ENCODE data around the gene ZBTB46.

Gene ZBTB46

DNA sequence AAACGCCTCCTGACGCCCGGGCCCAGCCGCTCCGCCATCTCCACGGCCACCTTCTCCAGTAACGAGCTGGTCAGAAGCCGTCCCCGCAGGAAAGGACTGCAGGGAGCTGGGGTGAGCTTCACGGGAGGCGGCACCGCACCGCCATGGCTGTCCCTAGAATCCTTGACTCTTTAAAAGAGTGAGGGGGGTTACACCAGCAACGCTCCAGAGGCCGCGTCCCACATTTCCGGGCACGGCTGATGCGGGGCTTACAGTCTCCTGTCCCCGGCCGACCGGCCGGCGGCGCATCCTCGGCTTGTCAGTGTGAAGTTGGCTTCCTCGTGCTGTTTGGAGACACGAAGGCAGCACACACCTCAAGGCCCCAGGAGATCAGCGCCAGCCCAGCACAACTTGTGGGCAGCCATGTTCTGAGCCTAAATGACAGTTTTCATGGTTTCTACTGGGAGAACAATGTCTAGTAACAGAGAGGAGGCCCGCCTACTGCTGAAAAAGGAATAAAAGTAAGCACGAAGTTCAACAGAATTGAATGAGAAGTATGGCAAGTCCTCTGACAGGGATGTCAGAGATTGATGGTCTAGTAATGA is 61.1 kb downstream of the ZBTB46 start:
- Histone ChIP-seq H3K27me3 (ENCODE audit: insufficient read depth, low read depth, severe bottlenecking) (no peaks in the 10 kb centered on the region), H3K27ac (no peak overlapping the region), H3K36me3 (no peaks in the 10 kb centered on the region), H3K4me3 (ENCODE audit: low read depth, low read length) (no peak overlapping the region), H3K9me3 (ENCODE audit: severe bottlenecking) (no peaks in the 10 kb centered on the region)
- DNase-seq: no peak
- TF ChIP-seq, protein P1, sequence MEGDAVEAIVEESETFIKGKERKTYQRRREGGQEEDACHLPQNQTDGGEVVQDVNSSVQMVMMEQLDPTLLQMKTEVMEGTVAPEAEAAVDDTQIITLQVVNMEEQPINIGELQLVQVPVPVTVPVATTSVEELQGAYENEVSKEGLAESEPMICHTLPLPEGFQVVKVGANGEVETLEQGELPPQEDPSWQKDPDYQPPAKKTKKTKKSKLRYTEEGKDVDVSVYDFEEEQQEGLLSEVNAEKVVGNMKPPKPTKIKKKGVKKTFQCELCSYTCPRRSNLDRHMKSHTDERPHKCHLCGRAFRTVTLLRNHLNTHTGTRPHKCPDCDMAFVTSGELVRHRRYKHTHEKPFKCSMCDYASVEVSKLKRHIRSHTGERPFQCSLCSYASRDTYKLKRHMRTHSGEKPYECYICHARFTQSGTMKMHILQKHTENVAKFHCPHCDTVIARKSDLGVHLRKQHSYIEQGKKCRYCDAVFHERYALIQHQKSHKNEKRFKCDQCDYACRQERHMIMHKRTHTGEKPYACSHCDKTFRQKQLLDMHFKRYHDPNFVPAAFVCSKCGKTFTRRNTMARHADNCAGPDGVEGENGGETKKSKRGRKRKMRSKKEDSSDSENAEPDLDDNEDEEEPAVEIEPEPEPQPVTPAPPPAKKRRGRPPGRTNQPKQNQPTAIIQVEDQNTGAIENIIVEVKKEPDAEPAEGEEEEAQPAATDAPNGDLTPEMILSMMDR (IDR thresholded peaks at IDR 0.05; ENCODE audit: low read depth, low read length): no peak

GRCh38 chr20:63768591-63769515 is 62.2 kb downstream of the ZBTB46 start:
- DNase-seq: no peak
- no peaks in the 10 kb centered on the region for H3K36me3 ChIP-seq
- TF ChIP-seq, protein P1 (IDR thresholded peaks at IDR 0.05; ENCODE audit: low read depth, low read length): no peak

DNA sequence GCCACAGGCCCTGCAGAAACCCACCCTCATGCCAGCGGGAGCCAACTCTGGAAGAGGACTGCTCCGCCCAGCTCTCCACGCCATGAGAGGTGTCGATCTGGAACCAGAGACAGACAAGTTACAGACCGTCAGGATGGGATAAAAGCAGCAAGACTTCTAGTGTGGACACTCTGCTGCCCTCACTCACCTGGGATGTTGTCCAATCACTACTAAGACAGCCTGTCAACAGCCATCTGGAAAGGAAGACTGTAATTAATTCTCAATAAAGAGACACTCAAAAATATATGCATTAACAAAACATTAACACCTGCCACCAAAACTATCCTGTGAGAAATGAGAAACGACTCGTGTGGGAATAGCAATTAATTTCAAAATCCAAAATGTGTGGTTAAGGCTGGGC is 63.2 kb downstream of the ZBTB46 start:
- Histone ChIP-seq H3K36me3 (no peaks in the 10 kb centered on the region), H3K9me3 (ENCODE audit: severe bottlenecking) (no peaks in the 10 kb centered on the region), H3K27me3 (ENCODE audit: insufficient read depth, low read depth, severe bottlenecking) (no peaks in the 10 kb centered on the region), H3K27ac (no peak overlapping the region), H3K4me3 (ENCODE audit: low read depth, low read length) (no peak overlapping the region)
- TF ChIP-seq, protein P1 (IDR thresholded peaks at IDR 0.05; ENCODE audit: low read depth, low read length): no peak
- DNase-seq: no peak

More at GRCh38 chr20:63768591-63769515, 62.2 kb downstream of the ZBTB46 start:
- Histone ChIP-seq H3K27me3 (ENCODE audit: insufficient read depth, low read depth, severe bottlenecking) (no peaks in the 10 kb centered on the region), H3K9me3 (ENCODE audit: severe bottlenecking) (no peaks in the 10 kb centered on the region), H3K27ac (no peak overlapping the region), H3K4me3 (ENCODE audit: low read depth, low read length) (no peak overlapping the region)

DNA sequence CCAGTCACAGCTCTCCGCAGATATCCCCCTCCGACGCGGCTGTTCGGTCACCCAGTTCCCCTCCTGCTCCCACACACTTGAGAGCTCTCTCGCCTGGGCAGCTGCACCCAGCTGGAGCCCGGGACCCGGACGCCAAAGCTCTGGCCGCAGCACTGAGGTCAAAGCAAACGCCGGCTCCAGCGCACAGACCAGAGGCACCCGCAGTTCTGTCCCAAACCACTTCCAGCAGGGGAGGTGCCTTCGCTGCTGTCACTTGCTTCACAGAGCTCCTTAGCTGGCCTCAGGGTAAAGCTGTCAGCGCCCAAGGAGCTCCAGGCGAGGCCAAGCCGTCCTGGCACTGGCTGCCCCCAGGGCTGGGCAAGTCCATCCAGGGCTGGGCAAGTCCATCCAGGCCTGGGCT is 63.6 kb downstream of the ZBTB46 start:
- TF ChIP-seq, protein P1 (IDR thresholded peaks at IDR 0.05; ENCODE audit: low read depth, low read length): no peak
- no peak overlapping the region for H3K27ac ChIP-seq
- DNase-seq: no peak

GRCh38 chr20:63766695-63767426 is 64.2 kb downstream of the ZBTB46 start:
- DNase-seq: no peak
- Histone ChIP-seq H3K9me3 (ENCODE audit: severe bottlenecking) (no peaks in the 10 kb centered on the region), H3K36me3 (no peaks in the 10 kb centered on the region), H3K27ac (no peak overlapping the region), H3K27me3 (ENCODE audit: insufficient read depth, low read depth, severe bottlenecking) (no peaks in the 10 kb centered on the region), H3K4me3 (ENCODE audit: low read depth, low read length) (no peak overlapping the region)
- TF ChIP-seq, protein P1 (IDR thresholded peaks at IDR 0.05; ENCODE audit: low read depth, low read length): no peak

More for the DNA sequence above, 63.6 kb downstream of the ZBTB46 start:
- no peak overlapping the region for H3K4me3 ChIP-seq (ENCODE audit: low read depth, low read length)
- H3K9me3 ChIP-seq (ENCODE audit: severe bottlenecking): no peaks in the 10 kb centered on the region
- H3K36me3 ChIP-seq: no peaks in the 10 kb centered on the region
- H3K27me3 ChIP-seq (ENCODE audit: insufficient read depth, low read depth, severe bottlenecking): no peaks in the 10 kb centered on the region

Data from WERI-Rb-1 (cell line).